Measurements from ENCODE around the gene GKAP1. TPM values are rescaled to one million over a fixed set of nuclear protein-coding genes. Genes with fewer than 3 reads are reported as not detected.
"Not testable (repeated sequence)": the region's sequence is repeated elsewhere in the genome, so short reads cannot be mapped to it uniquely, and the experiment has no call there.

The GKAP1 gene
- total RNA-seq (2.0 and 5.7 TPM in 2 replicates), polyA plus RNA-seq (5.0 and 8.8 TPM in 2 replicates)

DNA sequence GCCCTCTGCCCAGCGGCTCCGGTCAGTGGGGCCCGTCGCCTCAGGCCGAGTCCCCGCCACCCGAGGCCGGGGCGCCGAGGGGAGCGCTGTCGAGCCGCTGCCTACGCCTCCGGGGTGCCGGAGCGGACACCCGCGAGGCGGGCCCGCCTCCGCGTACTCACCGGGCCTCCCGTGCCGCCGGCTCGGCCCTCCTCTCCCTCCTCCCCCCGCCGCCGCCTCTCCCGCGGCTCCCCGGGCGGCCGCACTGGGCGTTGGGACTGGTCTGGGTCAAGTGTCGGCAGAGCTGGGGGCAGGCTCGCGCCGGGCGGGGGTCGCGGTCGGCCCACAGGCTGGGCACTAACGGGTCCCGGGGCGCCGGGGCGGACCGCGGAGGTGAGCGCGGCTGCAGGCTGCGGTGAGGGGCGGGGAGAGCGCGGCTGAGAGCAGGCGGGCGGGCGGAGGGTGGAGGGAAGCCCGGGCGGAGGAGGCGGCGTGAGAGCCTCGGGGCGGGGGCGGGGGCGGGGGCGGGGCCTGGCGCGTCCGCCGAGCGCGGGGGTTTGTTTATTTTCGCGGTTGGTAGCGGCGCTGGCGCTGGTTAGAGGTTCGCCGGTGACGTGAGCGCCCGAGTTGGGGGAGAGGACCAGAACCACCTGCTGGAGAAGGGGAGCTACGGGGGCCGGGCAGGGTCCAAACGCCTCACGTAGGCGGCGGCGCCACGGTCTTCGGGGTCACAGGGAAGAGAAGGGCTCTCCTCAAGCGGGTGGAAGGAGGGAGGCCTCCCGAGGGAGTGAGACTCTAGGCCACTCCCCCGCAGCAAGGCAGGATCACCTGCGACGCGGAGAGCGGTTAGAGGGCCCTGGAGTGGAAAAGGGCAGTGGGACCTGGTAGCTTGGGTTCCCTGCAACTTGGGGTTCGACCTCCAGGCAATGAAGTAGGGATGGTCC lies at the start of gene GKAP1:
Gene GKAP1 (minus strand): TSS at position 414 of the 923 bp plus-strand sequence. CDS start 11,252 bp downstream, outside the sequence.
- H3K4me1 ChIP-seq (ENCODE audit: insufficient read depth); H3K27me3 ChIP-seq; H3K79me2 ChIP-seq; H3K36me3 ChIP-seq (replicated peaks; ENCODE audit: insufficient read depth, low read depth); H4K20me1 ChIP-seq (ENCODE audit: insufficient read depth, poor library complexity, severe bottlenecking); H3K9me3 ChIP-seq (ENCODE audit: low read depth); H3K9me2 ChIP-seq (replicated peaks; ENCODE audit: insufficient read depth): not testable (repeated sequence)
- peak within 1 kb of the TSS; percentile 93 for H3K4me2 ChIP-seq
- peak; percentile 84 for DNase-seq (ENCODE audit: low spot score)
- H2AFZ ChIP-seq = peak within 1 kb of the TSS; percentile 96
- peak within 1 kb of the TSS; percentile 78 for H3K27ac ChIP-seq
- H3K4me3 ChIP-seq = peak within 1 kb of the TSS; percentile 98
- under 1% methylated on average over 15 of the region's 103 CpGs for WGBS (ENCODE audit: low lambda C conversion rate, missing lambda C conversion rate)

DNA sequence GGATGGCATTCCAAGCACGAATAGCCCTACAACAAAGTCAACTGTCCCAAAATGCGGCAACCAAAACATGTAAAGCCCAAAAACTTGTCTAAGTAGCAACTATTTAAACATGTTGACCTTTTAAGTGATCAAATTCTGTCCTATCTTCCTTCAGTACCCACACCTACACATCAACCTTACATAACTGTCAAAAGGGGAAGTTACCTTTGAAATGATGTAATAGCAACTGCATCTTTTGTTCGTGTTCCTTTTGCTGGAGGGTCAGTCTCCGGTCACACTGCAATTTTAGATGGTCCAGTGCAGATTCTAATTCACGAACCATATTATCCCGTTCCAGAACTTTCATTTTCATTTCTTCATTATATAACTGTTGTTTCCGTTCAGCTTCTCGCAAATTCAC lies 32.3 kb upstream of the GKAP1 start:
- not testable (repeated sequence) for H3K36me3 ChIP-seq (replicated peaks; ENCODE audit: insufficient read depth, low read depth); H3K4me3 ChIP-seq; H3K9me2 ChIP-seq (replicated peaks; ENCODE audit: insufficient read depth); H3K27ac ChIP-seq; H3K27me3 ChIP-seq; H2AFZ ChIP-seq; H3K4me1 ChIP-seq (ENCODE audit: insufficient read depth); DNase-seq (ENCODE audit: low spot score); H3K4me2 ChIP-seq; H3K79me2 ChIP-seq; H4K20me1 ChIP-seq (ENCODE audit: insufficient read depth, poor library complexity, severe bottlenecking); H3K9me3 ChIP-seq (ENCODE audit: low read depth)
- WGBS (ENCODE audit: low lambda C conversion rate, missing lambda C conversion rate) = over 99% methylated on average over 8 of the region's 8 CpGs

GRCh38 chr9:83837070-83837643 lies 19.6 kb upstream of the GKAP1 start:
- not testable (repeated sequence) for H3K27ac ChIP-seq; H3K4me1 ChIP-seq (ENCODE audit: insufficient read depth); H3K79me2 ChIP-seq; H3K9me2 ChIP-seq (replicated peaks; ENCODE audit: insufficient read depth); DNase-seq (ENCODE audit: low spot score); H3K4me3 ChIP-seq; H3K9me3 ChIP-seq (ENCODE audit: low read depth); H4K20me1 ChIP-seq (ENCODE audit: insufficient read depth, poor library complexity, severe bottlenecking); H3K4me2 ChIP-seq; H3K27me3 ChIP-seq; H3K36me3 ChIP-seq (replicated peaks; ENCODE audit: insufficient read depth, low read depth); H2AFZ ChIP-seq
- TF ChIP-seq CTCF (IDR thresholded peaks at IDR 0.05; ENCODE audit: poor library complexity) = peak; percentile 25
- 75% methylated on average over 7 of the region's 7 CpGs for WGBS (ENCODE audit: low lambda C conversion rate, missing lambda C conversion rate)

- not testable (repeated sequence) for H3K27me3 ChIP-seq; H2AFZ ChIP-seq; H3K4me1 ChIP-seq (ENCODE audit: insufficient read depth); H3K4me3 ChIP-seq; H3K27ac ChIP-seq; H3K79me2 ChIP-seq; H3K9me3 ChIP-seq (ENCODE audit: low read depth); DNase-seq (ENCODE audit: low spot score); H3K36me3 ChIP-seq (replicated peaks; ENCODE audit: insufficient read depth, low read depth); H3K4me2 ChIP-seq; H4K20me1 ChIP-seq (ENCODE audit: insufficient read depth, poor library complexity, severe bottlenecking); H3K9me2 ChIP-seq (replicated peaks; ENCODE audit: insufficient read depth)
- 85% methylated on average over 5 of the region's 5 CpGs for WGBS (ENCODE audit: low lambda C conversion rate, missing lambda C conversion rate)
Observed at GRCh38 chr9:83830426-83831071, 13.0 kb upstream of the GKAP1 start.

GRCh38 chr9:83824986-83825623 lies 7.5 kb upstream of the GKAP1 start:
- H3K4me2 ChIP-seq, H3K27me3 ChIP-seq: not testable (repeated sequence)

GRCh38 chr9:83817011-83817355 lies 586 bp downstream of the GKAP1 start:
- peak overlapping the region; percentile 78 for H3K27ac ChIP-seq

More at GRCh38 chr9:83824986-83825623, 7.5 kb upstream of the GKAP1 start:
- not testable (repeated sequence) for H3K4me1 ChIP-seq (ENCODE audit: insufficient read depth); H3K9me2 ChIP-seq (replicated peaks; ENCODE audit: insufficient read depth); H3K79me2 ChIP-seq; H3K27ac ChIP-seq; H3K36me3 ChIP-seq (replicated peaks; ENCODE audit: insufficient read depth, low read depth); H3K9me3 ChIP-seq (ENCODE audit: low read depth); H4K20me1 ChIP-seq (ENCODE audit: insufficient read depth, poor library complexity, severe bottlenecking); H2AFZ ChIP-seq; DNase-seq (ENCODE audit: low spot score); H3K4me3 ChIP-seq
- WGBS (ENCODE audit: low lambda C conversion rate, missing lambda C conversion rate) = 90% methylated on average over 3 of the region's 3 CpGs

DNA sequence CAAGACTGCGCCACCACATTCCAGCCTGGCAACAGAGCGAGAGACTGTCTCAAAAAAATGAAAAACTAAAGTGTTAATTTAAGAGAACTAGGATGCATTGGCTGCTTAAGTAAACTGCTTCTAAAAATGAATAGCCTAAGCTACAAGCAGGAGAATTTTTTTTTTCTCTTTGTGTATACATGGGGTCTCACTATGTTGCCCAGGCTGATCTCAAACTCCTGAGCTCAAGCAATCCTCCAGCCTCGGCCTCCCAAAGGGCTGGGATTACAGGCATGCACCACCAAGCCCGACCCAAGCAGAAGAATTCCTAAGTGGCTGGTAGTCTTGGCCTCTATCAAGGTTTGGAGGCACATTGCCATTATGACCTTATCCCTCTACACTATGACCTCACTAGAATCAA lies 2.4 kb downstream of the GKAP1 start:
- 96% methylated on average over 4 of the region's 4 CpGs for WGBS (ENCODE audit: low lambda C conversion rate, missing lambda C conversion rate)
- not testable (repeated sequence) for H3K9me2 ChIP-seq (replicated peaks; ENCODE audit: insufficient read depth); H3K27ac ChIP-seq; H3K4me1 ChIP-seq (ENCODE audit: insufficient read depth); H3K27me3 ChIP-seq; H3K4me3 ChIP-seq; H3K9me3 ChIP-seq (ENCODE audit: low read depth); H2AFZ ChIP-seq; H3K36me3 ChIP-seq (replicated peaks; ENCODE audit: insufficient read depth, low read depth); DNase-seq (ENCODE audit: low spot score); H3K4me2 ChIP-seq; H3K79me2 ChIP-seq; H4K20me1 ChIP-seq (ENCODE audit: insufficient read depth, poor library complexity, severe bottlenecking)

More at GRCh38 chr9:83817011-83817355, 586 bp downstream of the GKAP1 start:
- not testable (repeated sequence) for H3K36me3 ChIP-seq (replicated peaks; ENCODE audit: insufficient read depth, low read depth); H3K27me3 ChIP-seq; H3K79me2 ChIP-seq; H3K9me3 ChIP-seq (ENCODE audit: low read depth); DNase-seq (ENCODE audit: low spot score); H3K9me2 ChIP-seq (replicated peaks; ENCODE audit: insufficient read depth); H4K20me1 ChIP-seq (ENCODE audit: insufficient read depth, poor library complexity, severe bottlenecking); H3K4me1 ChIP-seq (ENCODE audit: insufficient read depth)
- WGBS (ENCODE audit: low lambda C conversion rate, missing lambda C conversion rate) = 1% methylated on average over 16 of the region's 38 CpGs
- peak overlapping the region; percentile 98 for H3K4me3 ChIP-seq
- peak overlapping the region; percentile 96 for H2AFZ ChIP-seq
- peak overlapping the region; percentile 93 for H3K4me2 ChIP-seq
